ENCODE data around the gene IRF2BPL.

The IRF2BPL gene

GRCh38 chr14:77011245-77011644 is 17.3 kb downstream of the IRF2BPL start:
- DNase-seq (ENCODE audit: low read depth, low spot score), result no peak

GRCh38 chr14:77009014-77009413 is 19.5 kb downstream of the IRF2BPL start:
- DNase-seq (ENCODE audit: low read depth, low spot score), result no peak

- DNase-seq (ENCODE audit: low read depth, low spot score), result no peak
These were observed 20.0 kb downstream of the IRF2BPL start for GRCh38 chr14:77008541-77008940.

- DNase-seq (ENCODE audit: low read depth, low spot score), result no peak
These were observed 20.5 kb downstream of the IRF2BPL start for GRCh38 chr14:77007975-77008421.

GRCh38 chr14:77007183-77007974 is 21.1 kb downstream of the IRF2BPL start:
- no peak for DNase-seq (ENCODE audit: low read depth, low spot score)

GRCh38 chr14:77006132-77006531 is 22.4 kb downstream of the IRF2BPL start:
- DNase-seq (ENCODE audit: low read depth, low spot score), result no peak

GRCh38 chr14:77005559-77005958 is 22.9 kb downstream of the IRF2BPL start:
- no peak for DNase-seq (ENCODE audit: low read depth, low spot score)

- no peak for DNase-seq (ENCODE audit: low read depth, low spot score)
These were observed 23.6 kb downstream of the IRF2BPL start for GRCh38 chr14:77004711-77005460.

GRCh38 chr14:77003960-77004710 is 24.4 kb downstream of the IRF2BPL start:
- DNase-seq (ENCODE audit: low read depth, low spot score), result no peak

- DNase-seq (ENCODE audit: low read depth, low spot score), result no peak
These were observed 25.6 kb downstream of the IRF2BPL start for GRCh38 chr14:77002889-77003288.

- no peak for DNase-seq (ENCODE audit: low read depth, low spot score)
These were observed 26.2 kb downstream of the IRF2BPL start for GRCh38 chr14:77002335-77002734.

GRCh38 chr14:77000340-77001270 is 27.9 kb downstream of the IRF2BPL start:
- no peak for DNase-seq (ENCODE audit: low read depth, low spot score)

GRCh38 chr14:76998910-76999309 is 29.6 kb downstream of the IRF2BPL start:
- no peak for DNase-seq (ENCODE audit: low read depth, low spot score)

GRCh38 chr14:76997257-76997970 is 31.1 kb downstream of the IRF2BPL start:
- no peak for DNase-seq (ENCODE audit: low read depth, low spot score)

- no peak for DNase-seq (ENCODE audit: low read depth, low spot score)
These were observed 31.9 kb downstream of the IRF2BPL start for GRCh38 chr14:76996563-76997146.

GRCh38 chr14:76995279-76996035 is 33.1 kb downstream of the IRF2BPL start:
- no peak for DNase-seq (ENCODE audit: low read depth, low spot score)

- no peak for DNase-seq (ENCODE audit: low read depth, low spot score)
These were observed 34.8 kb downstream of the IRF2BPL start for GRCh38 chr14:76993752-76994151.

- DNase-seq (ENCODE audit: low read depth, low spot score), result no peak
These were observed 38.4 kb downstream of the IRF2BPL start for GRCh38 chr14:76990084-76990483.

GRCh38 chr14:76987956-76988520 is 40.5 kb downstream of the IRF2BPL start:
- DNase-seq (ENCODE audit: low read depth, low spot score), result no peak
